ENCODE data around the gene GYS1. TPM values are rescaled to one million over a fixed set of nuclear protein-coding genes. Genes with fewer than 3 reads are reported as not detected.

Gene GYS1
- total RNA-seq, 1 experiment from 2014 or later: 20.2 TPM

- H3K4me3 ChIP-seq (ENCODE audit: low read depth in 2 of 2, low read length in 2 of 2): peak overlapping the region; percentile 79 to 96
- H3K27me3 ChIP-seq (ENCODE audit: control insufficient read depth, insufficient read depth, low read length): no peaks in the 10 kb centered on the region
- ChIA-PET CTCF (interaction anchor here (0.9 to 1.5 kb wide), 2 partner anchors 17 to 24 kb away, joined by 4 to 11 read pairs; no protein-coding TSS in a partner anchor), POLR2A (interaction anchor here (0.6 kb wide), 4 partner anchors 28 to 355 kb away, joined by 3 to 7 read pairs (median 5); no protein-coding TSS in a partner anchor)
- TF ChIP-seq POLR2AphosphoS5 (IDR thresholded peaks at IDR 0.05; ENCODE audit: low read depth, low read length) (no peak), SIN3A (IDR thresholded peaks at IDR 0.05; ENCODE audit: borderline replicate concordance, insufficient read depth, low read depth, low read length) (no peak), REST (IDR thresholded peaks at IDR 0.05; ENCODE audit: insufficient read depth in 1 of 2, low read depth in 2 of 2, low read length in 1 of 2) (no peak), CTCF (IDR thresholded peaks at IDR 0.05) (no peak), TCF7L2 (IDR thresholded peaks at IDR 0.05; ENCODE audit: low read depth, low read length) (no peak)
- no peaks in the 10 kb centered on the region for H3K9me3 ChIP-seq (ENCODE audit: control insufficient read depth, insufficient read depth, low read depth, low read length)
- peak overlapping the region; percentile 95 for H3K27ac ChIP-seq (ENCODE audit: low read length)
- ATAC-seq (no peak), DNase-seq (ENCODE audit: low read depth, low spot score) (no peak)
- in situ Hi-C loops (cut with HindIII; ENCODE audit: low pct_unique_long_range_greater_than_20kb, low sequenced_read_pairs) (no loop called here), intact Hi-C loops (cut with micrococcal nuclease; ENCODE audit: unreplicated experiment) (no loop called here)
- H3K4me1 ChIP-seq (ENCODE audit: control insufficient read depth, insufficient read depth, low read length): no peaks in the 10 kb centered on the region
- BruUV-seq (replicated peaks): no TSS peak
- H3K36me3 ChIP-seq (ENCODE audit: control insufficient read depth, insufficient read depth, low read length): peaks cover 8% of the 10 kb centered on the region; the same call in 1 of the 2 replicates
Observed at GRCh38 chr19:48994035-48994386, 902 bp upstream of the GYS1 start.

GRCh38 chr19:48992581-48993174 lies 431 bp downstream of the GYS1 start:
- DNase-seq (ENCODE audit: low read depth, low spot score) (no peak), ATAC-seq (peak; percentile 4; the same call in 1 of the 2 replicates)
- TF ChIP-seq TCF7L2 (IDR thresholded peaks at IDR 0.05; ENCODE audit: low read depth, low read length) (no peak), REST (IDR thresholded peaks at IDR 0.05; ENCODE audit: insufficient read depth in 1 of 2, low read depth in 2 of 2, low read length in 1 of 2) (no peak), SIN3A (IDR thresholded peaks at IDR 0.05; ENCODE audit: borderline replicate concordance, insufficient read depth, low read depth, low read length) (no peak), CTCF (IDR thresholded peaks at IDR 0.05) (no peak), POLR2AphosphoS5 (IDR thresholded peaks at IDR 0.05; ENCODE audit: low read depth, low read length) (no peak)
- CTCF ChIA-PET: interaction anchor here (0.5 to 1.5 kb wide), 6 partner anchors 14 to 707 kb away, joined by 3 to 11 read pairs (median 4); no protein-coding TSS in a partner anchor
- BruUV-seq (replicated peaks): no TSS peak
- H3K4me3 ChIP-seq (ENCODE audit: low read depth in 2 of 2, low read length in 2 of 2): peak overlapping the region; percentile 79 to 96
- POLR2A ChIA-PET: interaction anchor here (0.6 to 0.7 kb wide), 3 partner anchors 184 to 1343 kb away, joined by 3 to 4 read pairs (median 4); no protein-coding TSS in a partner anchor
- no peaks in the 10 kb centered on the region for H3K4me1 ChIP-seq (ENCODE audit: control insufficient read depth, insufficient read depth, low read length)
- no peaks in the 10 kb centered on the region for H3K27me3 ChIP-seq (ENCODE audit: control insufficient read depth, insufficient read depth, low read length)
- H3K36me3 ChIP-seq (ENCODE audit: control insufficient read depth, insufficient read depth, low read length): peaks cover 8% of the 10 kb centered on the region; the same call in 1 of the 2 replicates
- no peaks in the 10 kb centered on the region for H3K9me3 ChIP-seq (ENCODE audit: control insufficient read depth, insufficient read depth, low read depth, low read length)
- in situ Hi-C loops (cut with HindIII; ENCODE audit: low pct_unique_long_range_greater_than_20kb, low sequenced_read_pairs) (no loop called here), intact Hi-C loops (cut with micrococcal nuclease; ENCODE audit: unreplicated experiment) (no loop called here)
- peak overlapping the region; percentile 85 for H3K27ac ChIP-seq (ENCODE audit: low read length)

Data from Panc1 (cell line).